NCI-H1105 (cell line): Measurements from ENCODE around the gene N4BP2L2.

Experiments used
- DNase-seq: peaks from one replicate; lab custom pipeline; 2025; lab: John Stamatoyannopoulos, UW

The N4BP2L2 gene

GRCh38 chr13:32426191-32426989, 112.2 kb downstream of the N4BP2L2 start:
- no peak for DNase-seq

GRCh38 chr13:32425158-32425557, 113.4 kb downstream of the N4BP2L2 start:
- DNase-seq, result no peak

GRCh38 chr13:32423592-32423991, 115.0 kb downstream of the N4BP2L2 start:
- DNase-seq, result no peak

GRCh38 chr13:32419862-32420261, 118.7 kb downstream of the N4BP2L2 start:
- no peak for DNase-seq

GRCh38 chr13:32417995-32418394, 120.6 kb downstream of the N4BP2L2 start:
- no peak for DNase-seq

- no peak for DNase-seq
Observed at GRCh38 chr13:32415019-32415418, 123.6 kb downstream of the N4BP2L2 start.

GRCh38 chr13:32414580-32414979, 124.0 kb downstream of the N4BP2L2 start:
- no peak for DNase-seq

GRCh38 chr13:32413284-32413683, 125.3 kb downstream of the N4BP2L2 start:
- DNase-seq, result no peak

- no peak for DNase-seq
Observed at GRCh38 chr13:32409561-32410421, 128.8 kb downstream of the N4BP2L2 start.

- DNase-seq, result no peak
Observed at GRCh38 chr13:32409001-32409313, 129.6 kb downstream of the N4BP2L2 start.

GRCh38 chr13:32408296-32409000, 130.1 kb downstream of the N4BP2L2 start:
- DNase-seq, result peak; percentile 31

- DNase-seq, result no peak
Observed at GRCh38 chr13:32407854-32408253, 130.7 kb downstream of the N4BP2L2 start.

GRCh38 chr13:32403108-32403507, 135.5 kb downstream of the N4BP2L2 start:
- DNase-seq, result no peak

GRCh38 chr13:32391101-32391619, 147.4 kb downstream of the N4BP2L2 start:
- no peak for DNase-seq

- DNase-seq, result no peak
Observed at GRCh38 chr13:32390484-32390883, 148.1 kb downstream of the N4BP2L2 start.

GRCh38 chr13:32390048-32390447, 148.5 kb downstream of the N4BP2L2 start:
- DNase-seq, result no peak

- no peak for DNase-seq
Observed at GRCh38 chr13:32385410-32385809, 153.2 kb downstream of the N4BP2L2 start.

GRCh38 chr13:32384702-32385101, 153.9 kb downstream of the N4BP2L2 start:
- no peak for DNase-seq

GRCh38 chr13:32383836-32384618, 154.6 kb downstream of the N4BP2L2 start:
- no peak for DNase-seq
